ENCODE data around the gene PRKCB.

Gene PRKCB

DNA sequence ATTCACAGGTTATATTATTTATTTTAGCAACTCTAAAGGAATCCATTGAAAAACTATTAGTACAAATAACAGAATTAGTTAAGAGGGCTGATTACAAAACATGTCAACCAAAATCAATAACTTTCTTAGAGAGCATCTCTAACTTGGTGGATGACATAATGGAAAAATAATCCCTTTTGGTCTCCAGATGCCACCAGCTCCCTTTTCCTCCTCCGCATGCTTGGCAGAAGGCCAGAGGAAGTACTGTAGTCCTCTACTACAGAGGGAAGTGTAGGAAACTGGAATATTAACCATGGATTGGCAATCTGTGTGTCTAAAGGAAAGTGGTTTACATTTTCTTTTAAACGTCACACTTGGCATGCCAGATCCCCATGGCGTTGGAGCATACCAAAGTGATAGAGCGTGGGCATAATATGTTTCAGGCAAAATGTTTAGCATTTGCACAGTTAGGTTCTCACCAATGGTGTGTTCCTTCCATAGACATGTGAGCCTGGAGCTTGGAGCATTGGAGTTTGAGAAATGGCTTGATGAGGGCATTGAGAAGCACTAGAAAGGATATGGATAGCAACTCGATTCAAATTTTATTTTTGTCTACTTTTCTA lies 106.3 kb downstream of the PRKCB start:
- DNase-seq (ENCODE audit: low read depth in 2 of 2), result no peak

GRCh38 chr16:23943604-23944003 lies 107.8 kb downstream of the PRKCB start:
- DNase-seq (ENCODE audit: low read depth in 2 of 2), result no peak

GRCh38 chr16:23944381-23944780 lies 108.6 kb downstream of the PRKCB start:
- no peak for DNase-seq (ENCODE audit: low read depth in 2 of 2)

DNA sequence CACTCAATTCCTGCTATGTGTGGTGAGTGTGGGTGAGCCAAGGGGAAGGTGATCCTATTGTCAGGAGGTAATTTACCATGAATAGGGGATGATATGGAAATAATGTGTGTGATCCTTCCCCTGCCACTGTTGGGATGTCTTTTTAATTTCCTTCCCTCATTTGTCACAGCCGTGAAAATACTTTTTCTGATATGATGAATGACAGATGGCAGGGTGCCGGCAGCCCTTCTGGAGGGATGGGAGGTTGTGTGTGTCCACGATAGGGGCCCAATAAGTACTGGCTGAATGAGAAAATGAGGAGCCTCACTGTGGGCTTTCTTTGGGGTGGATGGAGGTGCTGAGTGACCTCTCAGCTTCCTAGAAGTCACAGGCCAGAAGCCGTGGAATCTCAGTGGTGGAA lies 109.5 kb downstream of the PRKCB start:
- no peak for DNase-seq (ENCODE audit: low read depth in 2 of 2)

DNA sequence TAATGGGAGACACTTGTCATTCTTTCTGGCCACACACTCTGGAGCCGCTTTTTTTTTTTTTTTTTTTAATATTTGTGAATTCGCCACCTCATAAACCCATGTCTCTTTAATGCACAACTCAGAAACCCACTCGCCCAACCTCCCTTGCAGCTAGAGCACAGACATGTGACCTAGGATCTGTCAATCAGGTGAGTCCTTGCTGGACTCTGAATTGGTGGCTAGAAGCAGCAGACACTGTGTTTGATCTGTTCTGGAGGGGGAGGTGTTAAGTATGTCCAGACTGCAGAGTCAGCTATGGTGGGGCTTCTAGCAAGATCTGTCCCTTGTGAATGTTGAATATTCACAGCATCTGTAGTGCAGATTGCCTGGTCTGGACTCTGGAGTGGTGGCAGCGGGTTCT lies 112.1 kb downstream of the PRKCB start:
- DNase-seq (ENCODE audit: low read depth in 2 of 2), result no peak

DNA sequence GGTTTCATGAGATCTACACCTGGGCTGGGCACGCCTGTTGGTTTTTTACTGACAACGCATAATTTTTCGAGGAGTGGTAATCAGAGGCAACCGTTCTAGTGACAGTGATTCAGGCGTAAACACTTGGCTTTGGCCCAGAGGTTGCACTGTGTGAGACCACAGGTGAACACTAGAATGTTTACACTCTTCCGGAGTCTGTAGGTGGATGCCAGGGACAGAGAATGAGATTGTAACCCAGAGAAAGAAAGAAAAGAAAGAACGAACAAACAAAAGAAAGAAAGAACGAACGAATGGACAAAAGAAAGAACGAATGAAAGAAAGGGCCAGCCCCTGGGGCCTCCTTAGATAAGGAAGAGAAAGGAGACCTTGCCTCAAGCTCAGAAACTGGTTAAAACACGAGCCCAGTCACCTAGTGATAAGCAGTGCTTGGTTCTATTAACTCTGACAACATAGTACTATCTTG lies 113.2 kb downstream of the PRKCB start:
- peak in 1 of 2 donors; percentile 24 for DNase-seq (ENCODE audit: low read depth in 2 of 2)

DNA sequence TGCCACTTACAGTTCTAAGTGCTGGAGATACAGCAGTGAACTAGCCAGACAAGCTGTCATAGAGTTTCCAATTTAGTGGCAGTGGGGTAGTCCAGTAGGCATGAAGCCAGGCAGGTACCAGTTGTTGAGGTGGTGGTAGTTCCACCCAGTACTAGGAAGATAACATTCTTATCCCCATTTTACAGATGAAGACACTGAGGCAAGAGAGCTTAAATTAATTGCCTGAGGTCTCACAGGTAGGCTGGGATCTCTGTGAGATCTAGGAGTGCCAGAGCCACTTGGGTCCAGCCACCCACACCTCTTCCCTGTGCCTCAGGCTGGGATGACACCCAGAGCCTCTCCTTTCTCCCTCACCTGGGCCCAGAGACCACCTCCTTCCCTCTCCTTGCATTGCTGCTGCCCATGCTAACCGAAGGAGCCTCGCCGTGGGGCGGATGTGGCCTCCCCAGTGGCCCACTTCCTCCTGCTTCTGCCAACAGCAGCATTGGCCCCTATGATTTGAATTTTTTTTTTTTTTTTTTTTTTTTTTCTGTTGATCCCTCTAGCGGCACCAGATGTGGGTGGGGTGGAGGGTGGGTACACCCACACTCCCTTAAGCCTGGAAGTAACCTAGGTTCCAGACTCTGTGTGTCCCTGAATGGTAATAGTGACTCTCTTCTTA lies 114.0 kb downstream of the PRKCB start:
- DNase-seq (ENCODE audit: low read depth in 2 of 2), result peak; percentile 24 to 27

- no peak for DNase-seq (ENCODE audit: low read depth in 2 of 2)
These were observed 114.6 kb downstream of the PRKCB start for GRCh38 chr16:23950291-23950894.

- DNase-seq (ENCODE audit: low read depth in 2 of 2), result no peak
These were observed 115.1 kb downstream of the PRKCB start for GRCh38 chr16:23950898-23951297.

- peak in 1 of 2 donors; percentile 7 for DNase-seq (ENCODE audit: low read depth in 2 of 2)
These were observed 116.6 kb downstream of the PRKCB start for GRCh38 chr16:23952128-23952970.

- no peak for DNase-seq (ENCODE audit: low read depth in 2 of 2)
These were observed 117.2 kb downstream of the PRKCB start for GRCh38 chr16:23952971-23953300.

DNA sequence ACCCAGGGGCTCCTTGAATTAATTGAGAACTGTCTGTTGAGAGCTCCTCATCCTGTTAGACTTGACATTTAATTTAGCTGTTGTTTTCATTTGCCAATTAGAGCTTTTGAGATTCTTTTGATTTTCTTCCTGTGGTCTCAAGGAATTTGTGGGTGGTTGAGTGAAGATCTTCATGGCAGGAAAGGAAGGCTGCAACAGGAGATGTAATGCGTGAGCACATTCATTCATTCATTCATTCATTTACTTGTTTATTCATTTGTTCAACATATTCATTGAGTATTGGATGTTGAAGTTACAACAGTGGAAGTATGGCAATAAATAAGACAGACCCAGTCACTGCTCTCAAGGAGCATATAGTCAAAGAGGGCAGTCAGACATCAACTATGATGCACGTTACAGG lies 117.7 kb downstream of the PRKCB start:
- DNase-seq (ENCODE audit: low read depth in 2 of 2), result no peak

DNA sequence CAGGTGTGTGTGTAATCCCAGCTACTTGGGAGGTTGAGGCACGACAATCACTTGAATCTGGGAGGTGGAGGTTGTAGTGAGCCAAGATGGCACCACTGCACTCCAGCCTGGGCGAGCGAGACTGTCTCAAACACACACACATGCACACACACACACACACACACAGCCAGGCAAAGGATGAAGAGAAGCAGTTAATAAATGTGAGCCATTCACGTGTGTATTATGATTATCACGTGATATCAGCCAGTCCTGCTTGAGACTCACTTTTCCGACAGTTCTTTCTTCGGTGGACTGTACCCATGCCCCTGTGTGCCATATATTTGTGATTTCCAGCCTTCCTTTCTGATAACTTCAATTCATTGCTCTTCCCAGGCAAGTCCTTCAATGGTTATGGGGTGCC lies 119.3 kb downstream of the PRKCB start:
- no peak for DNase-seq (ENCODE audit: low read depth in 2 of 2)

- no peak for DNase-seq (ENCODE audit: low read depth in 2 of 2)
These were observed 121.5 kb downstream of the PRKCB start for GRCh38 chr16:23957287-23957686.

- DNase-seq (ENCODE audit: low read depth in 2 of 2), result no peak
These were observed 123.4 kb downstream of the PRKCB start for GRCh38 chr16:23959072-23959751.

- no peak for DNase-seq (ENCODE audit: low read depth in 2 of 2)
These were observed 123.9 kb downstream of the PRKCB start for GRCh38 chr16:23959752-23960072.

- no peak for DNase-seq (ENCODE audit: low read depth in 2 of 2)
These were observed 124.5 kb downstream of the PRKCB start for GRCh38 chr16:23960081-23960885.

DNA sequence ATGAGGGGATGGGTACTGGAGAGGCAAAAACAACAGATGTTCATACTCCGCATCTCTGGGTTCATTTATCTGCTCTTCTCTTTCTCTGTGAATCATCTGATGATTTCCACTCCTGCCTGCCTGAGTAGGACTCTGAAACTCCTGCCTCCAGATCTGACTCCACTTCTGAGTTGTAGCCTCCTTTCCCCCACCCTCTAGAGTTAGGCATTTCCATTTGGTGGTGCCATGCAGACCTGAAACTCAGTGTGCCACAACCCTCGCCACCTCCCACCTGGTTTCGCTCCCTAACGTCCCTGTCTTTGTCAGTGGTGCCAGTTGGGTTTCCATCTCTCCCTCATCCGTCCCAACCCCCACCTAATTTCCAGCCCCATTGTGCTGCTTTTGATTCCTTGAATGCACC lies 126.2 kb downstream of the PRKCB start:
- no peak for DNase-seq (ENCODE audit: low read depth in 2 of 2)

GRCh38 chr16:23964136-23964535 lies 128.4 kb downstream of the PRKCB start:
- no peak for DNase-seq (ENCODE audit: low read depth in 2 of 2)

DNA sequence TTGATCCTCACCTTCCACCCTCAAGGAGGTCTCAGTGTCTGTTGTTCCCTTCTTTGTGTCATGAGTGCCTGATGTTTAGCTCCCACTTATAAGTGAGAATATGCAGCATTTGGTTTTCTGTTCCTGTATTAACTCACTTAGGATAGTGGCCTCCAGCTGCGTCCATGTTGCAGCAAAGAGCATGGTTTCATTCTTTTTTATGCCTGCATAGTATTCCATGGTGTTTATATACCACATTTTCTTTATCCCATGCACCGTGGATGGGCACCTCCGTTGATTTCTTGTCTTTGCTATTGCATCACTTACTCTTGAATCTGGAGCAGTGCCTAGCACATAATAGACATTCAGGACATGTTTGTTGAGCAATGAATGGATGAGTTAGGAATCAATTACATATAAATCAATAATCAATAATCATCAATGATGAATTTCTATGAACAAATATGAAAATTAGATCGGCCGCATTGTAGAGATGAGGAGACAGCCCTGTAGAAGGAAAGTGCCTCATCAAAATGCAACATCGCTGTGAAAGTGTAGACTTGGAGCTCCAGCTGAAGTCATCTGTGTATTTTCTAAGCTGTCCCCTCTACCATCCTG lies 129.5 kb downstream of the PRKCB start:
- no peak for DNase-seq (ENCODE audit: low read depth in 2 of 2)
